C4-2B (cell line): Measurements from ENCODE around the gene OCA2.

Source experiments
- CTCF ChIP-seq: fragments of 450-650 bp; conservative IDR thresholded peaks from 2 replicates; pipeline ENCODE4 v1.5.1; 2017; ENCODE audit warnings: mild to moderate bottlenecking
- ZFX ChIP-seq: fragments of 450-650 bp; IDR thresholded peaks from 2 replicates; pipeline ENCODE4 v1.6.1; 2017

GRCh38 chr15:28026221-28026620, 72.9 kb downstream of the OCA2 start:
- no peak for TF ChIP-seq CTCF
- no peak for TF ChIP-seq ZFX
